ENCODE measurements around the gene BMPR1B.
"Not testable (repeated sequence)": the region's sequence is repeated elsewhere in the genome, so short reads cannot be mapped to it uniquely, and the experiment has no call there.

Gene BMPR1B

GRCh38 chr4:95155759-95156451 lies 398.1 kb downstream of the BMPR1B start:
- no peak for DNase-seq

- no peak for DNase-seq
Measured at GRCh38 chr4:95156452-95156765, 398.7 kb downstream of the BMPR1B start.

GRCh38 chr4:95157596-95157995 lies 399.8 kb downstream of the BMPR1B start:
- no peak for DNase-seq

GRCh38 chr4:95158045-95158444 lies 400.3 kb downstream of the BMPR1B start:
- no peak for DNase-seq

GRCh38 chr4:95158626-95159025 lies 400.9 kb downstream of the BMPR1B start:
- DNase-seq, result no peak

- DNase-seq, result no peak
Measured at GRCh38 chr4:95159384-95159783, 401.6 kb downstream of the BMPR1B start.

GRCh38 chr4:95161781-95162469 lies 404.2 kb downstream of the BMPR1B start:
- no peak for DNase-seq

GRCh38 chr4:95162867-95163266 lies 405.1 kb downstream of the BMPR1B start:
- no peak for DNase-seq

GRCh38 chr4:95165926-95166524 lies 408.3 kb downstream of the BMPR1B start:
- no peak for DNase-seq

- DNase-seq, result no peak
Measured at GRCh38 chr4:95167805-95168204, 410.1 kb downstream of the BMPR1B start.

GRCh38 chr4:95170176-95170575 lies 412.4 kb downstream of the BMPR1B start:
- DNase-seq, result no peak

GRCh38 chr4:95171377-95171776 lies 413.6 kb downstream of the BMPR1B start:
- not testable (repeated sequence) for DNase-seq

GRCh38 chr4:95178938-95179337 lies 421.2 kb downstream of the BMPR1B start:
- DNase-seq, result no peak

- no peak for DNase-seq
Measured at GRCh38 chr4:95180531-95181242, 422.9 kb downstream of the BMPR1B start.

- no peak for DNase-seq
Measured at GRCh38 chr4:95181243-95181995, 423.7 kb downstream of the BMPR1B start.

- no peak for DNase-seq
Measured at GRCh38 chr4:95181996-95182306, 424.2 kb downstream of the BMPR1B start.

- DNase-seq, result no peak
Measured at GRCh38 chr4:95183656-95184408, 426.1 kb downstream of the BMPR1B start.

- no peak for DNase-seq
Measured at GRCh38 chr4:95186666-95187065, 428.9 kb downstream of the BMPR1B start.

- no peak for DNase-seq
Measured at GRCh38 chr4:95188701-95189370, 431.1 kb downstream of the BMPR1B start.

GRCh38 chr4:95190751-95191436 lies 433.1 kb downstream of the BMPR1B start:
- no peak for DNase-seq

GRCh38 chr4:95191537-95191936 lies 433.8 kb downstream of the BMPR1B start:
- DNase-seq, result no peak
